WTC11 (cell line): ENCODE results near the gene DPEP2. TPM values are rescaled to one million over a fixed set of nuclear protein-coding genes. Genes with fewer than 3 reads are reported as not detected.
"Not testable (repeated sequence)": the region's sequence is repeated elsewhere in the genome, so short reads cannot be mapped to it uniquely, and the experiment has no call there.

Source experiments
- ATAC-seq: fragments of 200-7000 bp; cut with Tn5 transposase; 2 replicates; pipeline ENCODE4 v1.10.0; 2021; ENCODE audit warnings: mild to moderate bottlenecking, moderate library complexity
- CTCF ChIA-PET: fragments of 300-600 bp; sonication (Branson Sonifier 250); formaldehyde crosslinking; loops from one replicate; lab custom pipeline; 2021; ENCODE audit warnings: antibody characterized with exemption; lab: Charles Lee
- POLR2A ChIA-PET: fragments of 350-600 bp; sonication (Branson Sonifier 250); formaldehyde crosslinking; loops from one replicate; lab custom pipeline; 2021; ENCODE audit warnings: antibody characterized with exemption; lab: Charles Lee
- DNase-seq: peaks from one replicate; pipeline ENCODE4 v3.0.0; 2021; ENCODE audit warnings: low spot score
- H3K27ac Mint-ChIP-seq: 2 replicates; pipeline ENCODE4 v1.8.0; 2021; ENCODE audit warnings: mixed read lengths
- H3K27me3 Mint-ChIP-seq: 2 replicates; pipeline ENCODE4 v1.8.0; 2021; ENCODE audit warnings: low read depth, mild to moderate bottlenecking, moderate library complexity, mixed read lengths
- H3K36me3 Mint-ChIP-seq: 2 replicates; pipeline ENCODE4 v1.8.0; 2021; ENCODE audit warnings: mixed read lengths
- H3K4me1 Mint-ChIP-seq: 2 replicates; pipeline ENCODE4 v1.8.0; 2022; ENCODE audit warnings: mixed read lengths
- H3K4me3 Mint-ChIP-seq: 2 replicates; pipeline ENCODE4 v1.8.0; 2021; ENCODE audit warnings: mild to moderate bottlenecking, moderate library complexity, mixed read lengths
- H3K9me3 Mint-ChIP-seq: 2 replicates; pipeline ENCODE4 v1.8.0; 2021; ENCODE audit warnings: mixed read lengths
- ZNF121 ChIP-seq: sonication (generic); formaldehyde crosslinking; IDR thresholded peaks from 2 replicates; pipeline ENCODE4 v1.8.0; 2023; ENCODE audit warnings: missing genetic modification reagents
- ZNF416 ChIP-seq: fragments of 250-450 bp; sonication (Bioruptor Pico); IDR thresholded peaks from 2 replicates; pipeline ENCODE4 v1.9.0; 2021; ENCODE audit warnings: mild to moderate bottlenecking, inconsistent platforms
- total RNA-seq: library from RNA; stranded (reverse); gene quantifications from 3 replicates; pipeline ENCODE4 v1.2.3, GENCODE V29; 2021
- TF ChIP-seq, protein P1 (sequence below): sonication (generic); formaldehyde crosslinking; IDR thresholded peaks from 2 replicates; pipeline ENCODE4 v1.8.1; 2023; ENCODE audit warnings: mild to moderate bottlenecking, missing genetic modification reagents, moderate library complexity
- TF ChIP-seq, protein P2 (sequence below): sonication (generic); formaldehyde crosslinking; IDR thresholded peaks from 2 replicates; pipeline ENCODE4 v1.8.0; 2022; ENCODE audit warnings: mild to moderate bottlenecking, missing genetic modification reagents

Gene DPEP2
- total RNA-seq, 1 experiment from 2014 or later, result 0.13 TPM

DNA sequence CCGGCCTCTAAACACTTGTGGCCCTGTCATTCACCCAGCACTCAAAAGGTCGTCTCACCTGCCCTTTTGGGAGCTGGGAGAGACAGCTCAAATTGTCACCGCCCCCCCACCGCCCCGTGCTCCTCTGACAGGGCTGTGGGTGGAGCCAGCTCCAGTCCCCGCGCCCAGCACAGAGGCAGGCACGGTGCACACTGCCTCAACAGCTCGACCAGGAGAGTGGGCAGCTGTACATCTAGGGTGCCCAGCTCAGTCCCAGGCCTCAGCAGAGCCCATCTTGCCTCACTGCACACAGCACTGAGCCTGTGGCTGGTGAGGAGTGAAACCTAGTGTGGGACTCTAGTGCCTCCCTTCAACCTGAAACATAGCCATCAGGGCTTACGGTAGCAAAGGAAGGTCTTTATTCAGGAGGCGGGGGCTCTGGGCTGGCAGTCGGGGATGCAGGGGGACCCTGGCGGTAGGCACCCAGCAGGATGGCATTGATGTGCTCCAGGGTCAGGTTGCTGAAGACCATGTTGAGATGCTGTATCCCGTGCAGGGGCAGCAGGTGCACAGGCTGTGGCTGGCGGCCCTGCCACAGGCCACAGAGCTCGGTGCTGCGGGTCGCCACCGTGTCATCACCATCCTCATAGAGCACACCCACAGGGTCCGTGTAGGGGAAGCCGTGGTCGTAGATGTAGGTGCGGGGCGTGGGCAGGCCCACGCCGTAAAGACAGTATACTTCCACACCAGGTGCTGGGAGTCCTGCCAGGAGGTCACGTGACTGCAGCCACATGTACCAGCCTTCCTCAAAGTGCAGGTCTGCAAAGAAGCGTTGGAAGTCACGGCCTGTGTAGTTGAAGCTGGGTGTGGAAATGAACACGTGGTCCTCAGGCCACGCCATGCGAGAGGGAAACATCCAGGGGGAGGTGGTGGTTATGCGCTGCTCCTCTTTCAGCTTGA lies 59.5 kb downstream of the DPEP2 start:
- no peak for DNase-seq
- TF ChIP-seq ZNF416 (CRISPR knock-in tag), result no peak
- TF ChIP-seq, protein P1, sequence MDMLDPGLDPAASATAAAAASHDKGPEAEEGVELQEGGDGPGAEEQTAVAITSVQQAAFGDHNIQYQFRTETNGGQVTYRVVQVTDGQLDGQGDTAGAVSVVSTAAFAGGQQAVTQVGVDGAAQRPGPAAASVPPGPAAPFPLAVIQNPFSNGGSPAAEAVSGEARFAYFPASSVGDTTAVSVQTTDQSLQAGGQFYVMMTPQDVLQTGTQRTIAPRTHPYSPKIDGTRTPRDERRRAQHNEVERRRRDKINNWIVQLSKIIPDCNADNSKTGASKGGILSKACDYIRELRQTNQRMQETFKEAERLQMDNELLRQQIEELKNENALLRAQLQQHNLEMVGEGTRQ, result peak; percentile 60
- TF ChIP-seq, protein P2, sequence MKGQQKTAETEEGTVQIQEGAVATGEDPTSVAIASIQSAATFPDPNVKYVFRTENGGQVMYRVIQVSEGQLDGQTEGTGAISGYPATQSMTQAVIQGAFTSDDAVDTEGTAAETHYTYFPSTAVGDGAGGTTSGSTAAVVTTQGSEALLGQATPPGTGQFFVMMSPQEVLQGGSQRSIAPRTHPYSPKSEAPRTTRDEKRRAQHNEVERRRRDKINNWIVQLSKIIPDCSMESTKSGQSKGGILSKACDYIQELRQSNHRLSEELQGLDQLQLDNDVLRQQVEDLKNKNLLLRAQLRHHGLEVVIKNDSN (CRISPR knock-in tag), result 0 out of 2 replicates have a peak, but pooled peaks have one; percentile 19
- Mint-ChIP-seq H3K4me1 (peaks cover 16% of the 10 kb centered on the region), H3K36me3 (peaks cover 2% of the 10 kb centered on the region; the same call in 1 of the 2 replicates), H3K4me3 (no peak overlapping the region), H3K27me3 (no peaks in the 10 kb centered on the region), H3K27ac (no peak overlapping the region), H3K9me3 (no peaks in the 10 kb centered on the region)
- CTCF ChIA-PET, result interaction anchor here (1.1 to 5.4 kb wide), 4 partner anchors 14 to 123 kb away, joined by 3 to 61 read pairs (median 8); partner anchors contain the start of gene NRN1L
- POLR2A ChIA-PET, result interaction anchor here (1.0 kb wide), 1 partner anchor 11 kb away, joined by 6 read pairs; no protein-coding TSS in a partner anchor
- ATAC-seq, result no peak

DNA sequence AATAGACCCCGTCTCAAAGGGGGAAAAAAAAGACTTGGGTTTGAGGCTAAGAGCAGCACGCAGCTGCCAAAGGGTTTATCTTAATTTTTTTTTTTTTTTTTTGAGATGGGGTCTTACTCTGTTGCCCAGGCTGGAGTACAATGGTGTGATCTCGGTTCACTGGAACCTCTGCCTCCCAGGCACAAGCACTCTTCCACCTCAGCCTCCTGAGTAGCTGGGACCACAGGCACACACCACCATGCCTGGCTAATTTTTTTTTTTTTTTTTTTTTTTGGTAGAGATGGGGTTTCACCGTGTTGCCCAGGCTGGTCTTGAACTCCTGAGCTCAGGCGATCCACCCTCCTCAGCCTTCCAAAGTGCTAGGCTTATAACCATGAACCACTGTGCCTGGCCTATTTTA lies 61.6 kb downstream of the DPEP2 start:
- CTCF ChIA-PET, ATAC-seq, H3K27ac Mint-ChIP-seq, DNase-seq, H3K36me3 Mint-ChIP-seq, H3K27me3 Mint-ChIP-seq, H3K9me3 Mint-ChIP-seq: not testable (repeated sequence)
- peak; percentile 80; the same call in 1 of the 2 replicates for TF ChIP-seq ZNF121 (CRISPR knock-in tag)
- Mint-ChIP-seq H3K4me1 (peaks cover 27% of the 10 kb centered on the region), H3K4me3 (peak overlapping the region; percentile 24; the same call in 1 of the 2 replicates)
- POLR2A ChIA-PET, result interaction anchor here (4.7 kb wide), 1 partner anchor 53 kb away, joined by 30 read pairs; the partner anchor contains the start of gene NRN1L

Other genes starting within 250 kb of the DPEP2 start
- gene RANBP10, start 192.9 kb downstream of the DPEP2 start, total RNA-seq, result 14.0 to 16.9 TPM (median 16.1 TPM) in 3 replicates
- 0.41 to 1.7 TPM (median 0.48 TPM) in 3 replicates for gene TSNAXIP1, start 192.6 kb downstream of the DPEP2 start, total RNA-seq
- gene THAP11, start 157.2 kb downstream of the DPEP2 start, total RNA-seq, result 46.5 to 49.0 TPM (median 47.4 TPM) in 3 replicates
- gene NUTF2, start 152.6 kb downstream of the DPEP2 start, total RNA-seq, result 183 to 205 TPM (median 200 TPM) in 3 replicates
- gene CENPT, start 151.8 kb downstream of the DPEP2 start, total RNA-seq, result 52.1 to 58.3 TPM (median 57.3 TPM) in 3 replicates
- 72.6 to 83.7 TPM (median 74.1 TPM) in 3 replicates for gene EDC4, start 126.4 kb downstream of the DPEP2 start, total RNA-seq
- gene NRN1L, start 114.6 kb downstream of the DPEP2 start, total RNA-seq, result 7.0 to 12.4 TPM (median 7.4 TPM) in 3 replicates
- gene PSKH1, start 106.2 kb downstream of the DPEP2 start, total RNA-seq, result 29.0 to 32.6 TPM (median 31.6 TPM) in 3 replicates
- gene CTRL, start 67.6 kb downstream of the DPEP2 start, total RNA-seq, result 1.7 to 3.6 TPM (median 2.8 TPM) in 3 replicates
- 34.8 to 40.9 TPM (median 35.3 TPM) in 3 replicates for gene PSMB10, start 62.6 kb downstream of the DPEP2 start, total RNA-seq
- gene LCAT, start 55.4 kb downstream of the DPEP2 start, total RNA-seq, result 23.3 to 38.3 TPM (median 25.8 TPM) in 3 replicates
- 67.5 to 94.1 TPM (median 73.7 TPM) in 3 replicates for gene SLC12A4, start 30.8 kb downstream of the DPEP2 start, total RNA-seq
- gene DPEP3, start 19.0 kb downstream of the DPEP2 start, total RNA-seq, result 1.6 to 2.7 TPM (median 2.5 TPM) in 3 replicates
- gene DPEP2NB, start 16.4 kb upstream of the DPEP2 start, total RNA-seq, result 0.32 TPM in 1 of 3 replicates, not detected in the others
- 15.2 to 18.3 TPM (median 17.7 TPM) in 3 replicates for gene DDX28, start 23.7 kb upstream of the DPEP2 start, total RNA-seq
- 23.5 to 27.9 TPM (median 25.8 TPM) in 3 replicates for gene DUS2, start 23.8 kb upstream of the DPEP2 start, total RNA-seq
- gene NFATC3, start 85.9 kb upstream of the DPEP2 start, total RNA-seq, result 32.5 to 34.6 TPM (median 33.3 TPM) in 3 replicates
- 48.5 to 55.0 TPM (median 49.8 TPM) in 3 replicates for gene ESRP2, start 236.6 kb upstream of the DPEP2 start, total RNA-seq
- 9.4 to 10.2 TPM (median 9.8 TPM) in 3 replicates for gene PLA2G15, start 245.9 kb upstream of the DPEP2 start, total RNA-seq